HFFc6 (cell line): ENCODE data around the gene FNDC3A. TPM values are rescaled to one million over a fixed set of nuclear protein-coding genes. Genes with fewer than 3 reads are reported as not detected.
A peak's percentile ranks its signal among the peaks of the same experiment; 100 is the strongest.

Experiments
- DNase-seq: peaks from one replicate; pipeline ENCODE4 v3.0.0-alpha.2; 2018
- H3K27ac Mint-ChIP-seq: 2 replicates; pipeline ENCODE4 v1.8.0; 2020; ENCODE audit warnings: mild to moderate bottlenecking, mixed read lengths
- H3K27me3 Mint-ChIP-seq: 2 replicates; pipeline ENCODE4 v1.8.0; 2021; ENCODE audit warnings: mild to moderate bottlenecking, moderate library complexity, mixed read lengths; ENCODE audit not compliant: insufficient read depth
- H3K36me3 Mint-ChIP-seq: 2 replicates; pipeline ENCODE4 v1.8.0; 2021; ENCODE audit warnings: low read depth, mixed read lengths
- H3K4me1 Mint-ChIP-seq: 2 replicates; pipeline ENCODE4 v1.8.0; 2020; ENCODE audit warnings: low read depth, mixed read lengths
- H3K4me3 Mint-ChIP-seq: 2 replicates; pipeline ENCODE4 v1.8.0; 2020; ENCODE audit warnings: mild to moderate bottlenecking, moderate library complexity, mixed read lengths
- H3K9me3 Mint-ChIP-seq: 2 replicates; pipeline ENCODE4 v1.8.0; 2020; ENCODE audit warnings: mild to moderate bottlenecking, mixed read lengths
- total RNA-seq, 6 experiments: library from RNA; stranded (reverse); fragmentation: NEBNext Ultra II Directional; extraction: Animal tissue kit (Norgen Biotek cat#: 25700); gene quantifications; 2 replicates in 1 of 6; 3 replicates in 5 of 6; pipeline ENCODE4 v1.2.3, GENCODE V29; 2021
- TF ChIP-seq, protein P1 (sequence below): fragments of 200-600 bp; sonication (generic); IDR thresholded peaks from 2 replicates; pipeline ENCODE4 v1.5.0; 2021; ENCODE audit warnings: antibody characterized with exemption, mild to moderate bottlenecking

Gene FNDC3A
- total RNA-seq, 6 experiments from 2014 or later = 60.3 to 73.8 (median 67.9) TPM

GRCh38 chr13:48950501-48950875 is 25.2 kb upstream of the FNDC3A start:
- H3K4me3 Mint-ChIP-seq = no peak overlapping the region
- H3K4me1 Mint-ChIP-seq = peaks cover 17% of the 10 kb centered on the region
- H3K27ac Mint-ChIP-seq = no peak overlapping the region
- no peak for DNase-seq
- TF ChIP-seq, protein P1, sequence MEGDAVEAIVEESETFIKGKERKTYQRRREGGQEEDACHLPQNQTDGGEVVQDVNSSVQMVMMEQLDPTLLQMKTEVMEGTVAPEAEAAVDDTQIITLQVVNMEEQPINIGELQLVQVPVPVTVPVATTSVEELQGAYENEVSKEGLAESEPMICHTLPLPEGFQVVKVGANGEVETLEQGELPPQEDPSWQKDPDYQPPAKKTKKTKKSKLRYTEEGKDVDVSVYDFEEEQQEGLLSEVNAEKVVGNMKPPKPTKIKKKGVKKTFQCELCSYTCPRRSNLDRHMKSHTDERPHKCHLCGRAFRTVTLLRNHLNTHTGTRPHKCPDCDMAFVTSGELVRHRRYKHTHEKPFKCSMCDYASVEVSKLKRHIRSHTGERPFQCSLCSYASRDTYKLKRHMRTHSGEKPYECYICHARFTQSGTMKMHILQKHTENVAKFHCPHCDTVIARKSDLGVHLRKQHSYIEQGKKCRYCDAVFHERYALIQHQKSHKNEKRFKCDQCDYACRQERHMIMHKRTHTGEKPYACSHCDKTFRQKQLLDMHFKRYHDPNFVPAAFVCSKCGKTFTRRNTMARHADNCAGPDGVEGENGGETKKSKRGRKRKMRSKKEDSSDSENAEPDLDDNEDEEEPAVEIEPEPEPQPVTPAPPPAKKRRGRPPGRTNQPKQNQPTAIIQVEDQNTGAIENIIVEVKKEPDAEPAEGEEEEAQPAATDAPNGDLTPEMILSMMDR = no peak
- peaks cover 6% of the 10 kb centered on the region for H3K27me3 Mint-ChIP-seq
- H3K36me3 Mint-ChIP-seq = no peaks in the 10 kb centered on the region
- no peaks in the 10 kb centered on the region for H3K9me3 Mint-ChIP-seq

DNA sequence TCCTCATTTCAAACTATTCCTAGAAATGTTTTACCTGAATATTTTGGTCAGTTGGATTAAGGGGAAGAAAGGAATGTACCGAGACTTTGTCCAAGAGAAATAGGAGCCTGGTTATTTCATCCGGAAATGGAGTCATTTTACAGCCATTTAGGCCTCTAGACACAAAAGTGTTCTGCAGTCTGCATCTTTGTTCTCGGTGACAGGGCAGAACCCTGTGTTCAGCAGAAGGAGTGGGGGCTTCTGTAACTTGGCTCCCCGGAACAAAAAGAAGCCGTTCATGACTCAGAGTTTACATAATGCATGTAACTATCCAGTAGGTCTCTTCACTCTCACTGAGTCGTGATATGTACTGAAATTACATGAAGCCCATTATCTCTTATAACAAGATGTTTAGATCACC is 21.6 kb upstream of the FNDC3A start:
- no peaks in the 10 kb centered on the region for H3K36me3 Mint-ChIP-seq
- no peaks in the 10 kb centered on the region for H3K9me3 Mint-ChIP-seq
- peak; percentile 16 for DNase-seq
- H3K27me3 Mint-ChIP-seq = no peaks in the 10 kb centered on the region
- peaks cover 26% of the 10 kb centered on the region for H3K4me1 Mint-ChIP-seq
- TF ChIP-seq, protein P1 = no peak
- H3K4me3 Mint-ChIP-seq = 0 out of 2 replicates have a peak overlapping the region, but pooled peaks have one; percentile 9
- peak overlapping the region; percentile 32; the same call in 1 of the 2 replicates for H3K27ac Mint-ChIP-seq

GRCh38 chr13:48955536-48955935 is 20.2 kb upstream of the FNDC3A start:
- Mint-ChIP-seq H3K9me3 (no peaks in the 10 kb centered on the region), H3K27ac (no peak overlapping the region), H3K36me3 (no peaks in the 10 kb centered on the region), H3K27me3 (peaks cover 2% of the 10 kb centered on the region; the same call in 1 of the 2 replicates), H3K4me3 (no peak overlapping the region), H3K4me1 (peaks cover 26% of the 10 kb centered on the region)
- TF ChIP-seq, protein P1 = no peak
- no peak for DNase-seq

GRCh38 chr13:48961379-48961778 is 14.3 kb upstream of the FNDC3A start:
- H3K4me3 Mint-ChIP-seq = no peak overlapping the region
- no peak overlapping the region for H3K27ac Mint-ChIP-seq
- H3K27me3 Mint-ChIP-seq = peaks cover 2% of the 10 kb centered on the region; the same call in 1 of the 2 replicates
- TF ChIP-seq, protein P1 = no peak
- peaks cover 8% of the 10 kb centered on the region for H3K4me1 Mint-ChIP-seq
- H3K36me3 Mint-ChIP-seq = peaks cover 3% of the 10 kb centered on the region; the same call in 1 of the 2 replicates
- no peaks in the 10 kb centered on the region for H3K9me3 Mint-ChIP-seq
- no peak for DNase-seq

DNA sequence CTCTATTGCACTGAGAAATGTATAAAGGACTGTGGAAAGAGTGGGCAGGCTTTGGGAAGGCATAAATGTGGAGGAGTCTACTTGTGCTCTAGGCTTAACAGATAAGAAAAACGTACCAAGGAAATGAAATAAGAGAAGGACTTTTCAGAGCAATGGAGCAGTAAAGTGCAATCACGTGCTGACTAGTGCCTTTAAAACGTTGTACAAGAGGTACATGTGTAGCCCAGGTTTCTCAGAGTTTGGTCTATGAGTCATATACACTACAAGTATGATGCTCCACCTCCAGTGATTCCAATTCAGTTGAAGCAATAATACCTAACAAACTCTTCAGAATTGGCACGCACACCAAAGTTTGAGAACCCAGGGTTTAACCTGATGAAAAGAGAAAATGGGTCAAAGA is 13.4 kb upstream of the FNDC3A start:
- Mint-ChIP-seq H3K4me3 (no peak overlapping the region), H3K36me3 (peaks cover 3% of the 10 kb centered on the region), H3K9me3 (peaks cover 4% of the 10 kb centered on the region; the same call in 1 of the 2 replicates), H3K27ac (no peak overlapping the region), H3K4me1 (peaks cover 8% of the 10 kb centered on the region), H3K27me3 (peaks cover 7% of the 10 kb centered on the region)
- TF ChIP-seq, protein P1 = no peak
- no peak for DNase-seq

DNA sequence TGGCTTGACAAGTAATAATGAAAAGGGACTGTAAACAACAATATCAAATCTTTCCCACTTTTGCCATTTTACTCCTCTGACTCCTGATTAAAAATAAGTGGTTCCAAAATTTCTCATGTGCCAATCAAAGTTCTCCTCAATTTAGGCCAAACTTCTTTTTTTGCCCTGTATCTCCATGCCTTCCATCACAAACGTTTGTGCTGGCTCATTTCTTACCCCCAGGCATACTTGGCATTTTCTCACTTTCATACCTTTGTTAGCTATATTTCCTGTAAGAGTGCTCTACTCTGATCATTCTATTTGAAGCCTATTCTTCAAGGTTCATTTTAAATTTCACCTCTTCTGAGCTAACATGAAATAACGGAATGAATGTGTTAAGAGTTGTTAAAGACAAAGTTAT is 10.0 kb upstream of the FNDC3A start:
- H3K9me3 Mint-ChIP-seq = peaks cover 14% of the 10 kb centered on the region
- no peaks in the 10 kb centered on the region for H3K4me1 Mint-ChIP-seq
- TF ChIP-seq, protein P1 = no peak
- peaks cover 6% of the 10 kb centered on the region for H3K27me3 Mint-ChIP-seq
- no peak for DNase-seq
- no peak overlapping the region for H3K27ac Mint-ChIP-seq
- H3K36me3 Mint-ChIP-seq = peaks cover 13% of the 10 kb centered on the region
- no peak overlapping the region for H3K4me3 Mint-ChIP-seq
